ENCODE results near the gene HIRIP3. TPM values are rescaled to one million over a fixed set of nuclear protein-coding genes. Genes with fewer than 3 reads are reported as not detected.

Gene HIRIP3
- total and polyA plus RNA-seq, 2 of the 4 experiments (the other 2 are of a cell fraction) = 5.0 to 10.5 TPM

GRCh38 chr16:29978564-29979270, 16.7 kb downstream of the HIRIP3 start:
- Histone ChIP-seq H4K8ac (ENCODE audit: low read depth in 2 of 2, low read length in 2 of 2) (no peak overlapping the region), H3K14ac (replicated peaks; ENCODE audit: low read depth, low read length) (no peak overlapping the region), H2BK20ac (ENCODE audit: low read depth, low read length) (no peak overlapping the region), H3K27me3 (ENCODE audit: control insufficient read depth, insufficient read depth, low read length) (no peaks in the 10 kb centered on the region), H3K79me1 (ENCODE audit: low read depth in 1 of 2, low read length in 2 of 2) (peaks cover 11 to 71% of the 10 kb centered on the region in 2 experiments), H2AFZ (replicated peaks; ENCODE audit: low read length, poor library complexity) (no peak overlapping the region), H3K36me3 (ENCODE audit: control insufficient read depth, insufficient read depth, low read length) (peaks cover 49% of the 10 kb centered on the region), H3K4me2 (ENCODE audit: low read depth, low read length) (no peak overlapping the region), H4K91ac (ENCODE audit: insufficient read depth, low read depth, low read length) (no peak overlapping the region), H3K4me3 (ENCODE audit: insufficient read depth, low read depth, low read length) (no peak overlapping the region), H2BK5ac (ENCODE audit: low read depth, low read length, poor library complexity, severe bottlenecking) (no peak overlapping the region), H2AK5ac (ENCODE audit: low read depth, low read length) (no peak overlapping the region), H3K18ac (ENCODE audit: low read depth, low read length) (no peak overlapping the region), H3K9ac (ENCODE audit: low read depth, low read length) (no peak overlapping the region), H2BK120ac (ENCODE audit: low read depth, low read length) (no peak overlapping the region), H4K5ac (ENCODE audit: low read depth, low read length) (no peak overlapping the region), H2AK9ac (replicated peaks; ENCODE audit: low read depth, low read length, poor library complexity) (no peak overlapping the region), H3K23ac (ENCODE audit: low read depth, low read length) (no peak overlapping the region), H3K56ac (ENCODE audit: extremely low read depth, insufficient read depth, low read length) (no peak overlapping the region), H3K27ac (ENCODE audit: insufficient read depth, low read length) (no peak overlapping the region), H2BK15ac (ENCODE audit: low read depth, low read length) (no peak overlapping the region), H3K4ac (ENCODE audit: low read depth, low read length) (no peak overlapping the region), H3K9me1 (ENCODE audit: insufficient read depth, low read length) (peaks cover 28% of the 10 kb centered on the region), H3K4me1 (ENCODE audit: control insufficient read depth, insufficient read depth, low read length) (peaks cover 13% of the 10 kb centered on the region; the same call in 1 of the 2 replicates), H3K9me3 (ENCODE audit: control insufficient read depth, insufficient read depth, low read length) (no peaks in the 10 kb centered on the region), H4K20me1 (ENCODE audit: insufficient read depth, low read length) (peaks cover 44% of the 10 kb centered on the region)
- ChIA-PET POLR2A (ENCODE audit: unreplicated experiment) (no interaction called here), CTCF (no interaction called here)
- TF ChIP-seq CTCF (conservative IDR thresholded peaks at IDR 0.05; ENCODE audit: low read depth, low read length) = no peak
- TF ChIP-seq BHLHE40 (IDR thresholded peaks at IDR 0.05; ENCODE audit: low read depth, low read length) = no peak
- TF ChIP-seq FOS (IDR thresholded peaks at IDR 0.05; ENCODE audit: low read depth, low read length) = no peak
- no peak for TF ChIP-seq MAZ (IDR thresholded peaks at IDR 0.05; ENCODE audit: borderline replicate concordance, low read depth, low read length)
- no peak for TF ChIP-seq CHD1 (IDR thresholded peaks at IDR 0.05; ENCODE audit: low read depth, low read length)
- no peak for TF ChIP-seq ELK1 (IDR thresholded peaks at IDR 0.05; ENCODE audit: borderline replicate concordance, low read depth, low read length)
- no peak for TF ChIP-seq CEBPB (IDR thresholded peaks at IDR 0.05; ENCODE audit: low read depth, low read length)
- TF ChIP-seq MXI1 (IDR thresholded peaks at IDR 0.05; ENCODE audit: borderline replicate concordance, low read depth, low read length) = no peak
- no peak for TF ChIP-seq USF2 (IDR thresholded peaks at IDR 0.05; ENCODE audit: low read depth, low read length)
- no peak for TF ChIP-seq RFX5 (IDR thresholded peaks at IDR 0.05; ENCODE audit: low read depth, low read length)
- no peak for TF ChIP-seq MAFK (IDR thresholded peaks at IDR 0.05; ENCODE audit: low read depth, low read length)
- TF ChIP-seq SMC3 (IDR thresholded peaks at IDR 0.05; ENCODE audit: low read depth, low read length) = no peak
- TF ChIP-seq POLR2A (IDR thresholded peaks at IDR 0.05; ENCODE audit: low read depth, low read length) = no peak
- TF ChIP-seq RCOR1 (IDR thresholded peaks at IDR 0.05; ENCODE audit: insufficient replicate concordance, low read length) = no peak
- no peak for TF ChIP-seq NFE2L2 (IDR thresholded peaks at IDR 0.05; ENCODE audit: low read depth, low read length)
- TF ChIP-seq RAD21 (IDR thresholded peaks at IDR 0.05; ENCODE audit: low read length) = no peak
- no peak for ATAC-seq (ENCODE audit: low read depth)
- intact Hi-C loops (cut with micrococcal nuclease) (no loop called here), dilution Hi-C loops (cut with HindIII; ENCODE audit: low sequenced_read_pairs, unreplicated experiment) (no loop called here), in situ Hi-C loops (cut with MboI; ENCODE audit: low sequenced_read_pairs) (no loop called here)
- 100% methylated on average over 1 of the region's 9 CpGs; no CpG with 5 or more reads in 1 of the 2 experiments for WGBS, 2 experiments (ENCODE audit: extremely low coverage in 2 of 2, insufficient read length in 1 of 2)
- no TSS peak for BruUV-seq (replicated peaks)
- no peak for DNase-seq
